ENCODE measurements around the gene WDFY1. TPM values are rescaled to one million over a fixed set of nuclear protein-coding genes. Genes with fewer than 3 reads are reported as not detected.

WDFY1 gene
- total and polyA plus RNA-seq, 9 of the 15 experiments (the other 6 are each of a cell fraction or from before 2014, with no cell fraction given): 5.4 to 27.6 (median 17.5) TPM

DNA sequence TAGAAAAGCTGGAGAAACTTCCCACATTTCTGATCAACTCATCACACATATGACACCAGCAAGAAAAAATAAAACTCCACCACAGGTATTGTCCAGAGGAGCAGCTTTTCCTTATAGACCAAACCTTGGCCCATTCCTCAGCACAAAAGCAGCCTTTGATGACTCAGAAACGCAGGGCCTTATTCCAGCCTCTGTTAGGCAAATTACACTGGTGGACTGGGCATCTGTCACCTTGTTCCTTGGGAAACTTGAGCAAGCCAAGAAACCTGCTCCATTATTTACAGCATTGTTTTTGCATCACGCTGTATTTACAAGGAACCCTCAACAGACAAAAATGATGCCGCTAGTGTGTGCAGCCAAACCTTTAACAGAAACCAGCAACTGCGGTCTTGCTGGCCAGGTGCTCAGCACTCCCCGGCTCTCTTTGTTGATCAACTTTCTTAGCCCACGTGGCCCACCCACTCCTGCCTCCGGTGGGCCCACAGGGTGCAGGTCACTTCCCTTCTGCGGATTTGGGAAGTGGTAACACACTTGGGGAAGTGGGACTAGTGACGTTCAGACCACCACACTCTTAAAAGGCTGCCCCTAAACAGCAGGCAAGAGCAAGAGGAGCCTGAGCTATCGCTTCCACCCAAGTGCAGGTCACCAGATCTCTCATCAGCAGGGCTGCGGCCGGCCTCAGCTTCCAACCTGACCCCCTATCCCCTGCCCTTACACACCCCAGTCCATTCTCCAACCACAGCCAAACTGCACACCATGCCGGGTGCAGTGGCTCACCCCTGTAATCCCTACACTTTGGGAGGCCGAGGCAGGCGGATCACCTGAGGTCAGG is 109.2 kb downstream of the WDFY1 start:
- ATAC-seq (no peak), FAIRE-seq (no peak), DNase-seq (ENCODE audit: extremely low read depth in 1 of 4, low spot score in 3 of 4) (no peak)
- in situ Hi-C loops (cut with MboI): no loop called here
- ChIA-PET CTCF (ENCODE audit: low intra/inter-chr PET ratio) (no interaction called here), POLR2A (no interaction called here)
- no peaks in the 10 kb centered on the region for H3K36me3 ChIP-seq (ENCODE audit: control insufficient read depth, insufficient read depth, low read length)
- H3K9me3 ChIP-seq (replicated peaks; ENCODE audit: control insufficient read depth, insufficient read depth, low read depth, low read length): no peaks in the 10 kb centered on the region
- WGBS (ENCODE audit: insufficient coverage, low coverage, missing lambda C conversion rate): 41% methylated on average over 11 of the region's 15 CpGs
- no peaks in the 10 kb centered on the region for H3K9me1 ChIP-seq (ENCODE audit: control insufficient read depth, insufficient read depth, low read length)
- peaks cover 0 to 16% of the 10 kb centered on the region in 2 experiments; a peak in 2 of 5 replicates for H3K4me1 ChIP-seq (replicated peaks in 1 of 2; ENCODE audit: control insufficient read depth in 2 of 2, insufficient read depth in 2 of 2, low read length in 2 of 2)
- peaks cover 0 to 10% of the 10 kb centered on the region in 2 experiments; a peak in 1 of 5 replicates for H3K27me3 ChIP-seq (ENCODE audit: control insufficient read depth in 2 of 2, insufficient read depth in 2 of 2, low read length in 2 of 2)
- BruUV-seq (replicated peaks): no TSS peak
- H3K27ac ChIP-seq (ENCODE audit: extremely low read depth, low read depth, low read length): no peak overlapping the region
- H3K79me2 ChIP-seq (ENCODE audit: control insufficient read depth, insufficient read depth, low read length): no peaks in the 10 kb centered on the region
- H3K4me2 ChIP-seq (ENCODE audit: insufficient read depth, low read length): no peak overlapping the region
- intact Hi-C loops (cut with micrococcal nuclease): no loop called here
- H4K20me1 ChIP-seq (replicated peaks; ENCODE audit: control insufficient read depth, insufficient read depth, low read length): no peaks in the 10 kb centered on the region
- H2AFZ ChIP-seq (ENCODE audit: low read depth, low read length): no peak overlapping the region
- no peak overlapping the region for H3K4me3 ChIP-seq
- no peak overlapping the region for H3K9ac ChIP-seq (ENCODE audit: insufficient read depth in 1 of 2, low read depth in 2 of 2, low read length in 2 of 2)
- TF ChIP-seq SIN3A (IDR thresholded peaks at IDR 0.05; ENCODE audit: borderline replicate concordance in 2 of 2, control insufficient read depth in 1 of 2, low read depth in 2 of 2, low read length in 2 of 2): no peak
- no peak for TF ChIP-seq HMG20A (CRISPR knock-in tag; conservative IDR thresholded peaks at IDR 0.05)
- TF ChIP-seq ARID1B (IDR thresholded peaks at IDR 0.05): no peak
- TF ChIP-seq TAF1 (IDR thresholded peaks at IDR 0.05; ENCODE audit: control insufficient read depth, extremely low read depth, insufficient read depth, low read length, severe bottlenecking): no peak
- TF ChIP-seq HMGXB4 (CRISPR knock-in tag; IDR thresholded peaks at IDR 0.05): no peak
- TF ChIP-seq, protein P1, sequence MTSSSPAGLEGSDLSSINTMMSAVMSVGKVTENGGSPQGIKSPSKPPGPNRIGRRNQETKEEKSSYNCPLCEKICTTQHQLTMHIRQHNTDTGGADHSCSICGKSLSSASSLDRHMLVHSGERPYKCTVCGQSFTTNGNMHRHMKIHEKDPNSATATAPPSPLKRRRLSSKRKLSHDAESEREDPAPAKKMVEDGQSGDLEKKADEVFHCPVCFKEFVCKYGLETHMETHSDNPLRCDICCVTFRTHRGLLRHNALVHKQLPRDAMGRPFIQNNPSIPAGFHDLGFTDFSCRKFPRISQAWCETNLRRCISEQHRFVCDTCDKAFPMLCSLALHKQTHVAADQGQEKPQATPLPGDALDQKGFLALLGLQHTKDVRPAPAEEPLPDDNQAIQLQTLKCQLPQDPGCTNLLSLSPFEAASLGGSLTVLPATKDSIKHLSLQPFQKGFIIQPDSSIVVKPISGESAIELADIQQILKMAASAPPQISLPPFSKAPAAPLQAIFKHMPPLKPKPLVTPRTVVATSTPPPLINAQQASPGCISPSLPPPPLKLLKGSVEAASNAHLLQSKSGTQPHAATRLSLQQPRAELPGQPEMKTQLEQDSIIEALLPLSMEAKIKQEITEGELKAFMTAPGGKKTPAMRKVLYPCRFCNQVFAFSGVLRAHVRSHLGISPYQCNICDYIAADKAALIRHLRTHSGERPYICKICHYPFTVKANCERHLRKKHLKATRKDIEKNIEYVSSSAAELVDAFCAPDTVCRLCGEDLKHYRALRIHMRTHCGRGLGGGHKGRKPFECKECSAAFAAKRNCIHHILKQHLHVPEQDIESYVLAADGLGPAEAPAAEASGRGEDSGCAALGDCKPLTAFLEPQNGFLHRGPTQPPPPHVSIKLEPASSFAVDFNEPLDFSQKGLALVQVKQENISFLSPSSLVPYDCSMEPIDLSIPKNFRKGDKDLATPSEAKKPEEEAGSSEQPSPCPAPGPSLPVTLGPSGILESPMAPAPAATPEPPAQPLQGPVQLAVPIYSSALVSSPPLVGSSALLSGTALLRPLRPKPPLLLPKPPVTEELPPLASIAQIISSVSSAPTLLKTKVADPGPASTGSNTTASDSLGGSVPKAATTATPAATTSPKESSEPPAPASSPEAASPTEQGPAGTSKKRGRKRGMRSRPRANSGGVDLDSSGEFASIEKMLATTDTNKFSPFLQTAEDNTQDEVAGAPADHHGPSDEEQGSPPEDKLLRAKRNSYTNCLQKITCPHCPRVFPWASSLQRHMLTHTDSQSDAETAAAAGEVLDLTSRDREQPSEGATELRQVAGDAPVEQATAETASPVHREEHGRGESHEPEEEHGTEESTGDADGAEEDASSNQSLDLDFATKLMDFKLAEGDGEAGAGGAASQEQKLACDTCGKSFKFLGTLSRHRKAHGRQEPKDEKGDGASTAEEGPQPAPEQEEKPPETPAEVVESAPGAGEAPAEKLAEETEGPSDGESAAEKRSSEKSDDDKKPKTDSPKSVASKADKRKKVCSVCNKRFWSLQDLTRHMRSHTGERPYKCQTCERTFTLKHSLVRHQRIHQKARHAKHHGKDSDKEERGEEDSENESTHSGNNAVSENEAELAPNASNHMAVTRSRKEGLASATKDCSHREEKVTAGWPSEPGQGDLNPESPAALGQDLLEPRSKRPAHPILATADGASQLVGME (CRISPR knock-in tag; IDR thresholded peaks at IDR 0.05): no peak
- no peak for TF ChIP-seq PCBP1 (IDR thresholded peaks at IDR 0.05; ENCODE audit: low read depth, low read length, poor library complexity, severe bottlenecking)
- TF ChIP-seq ZNF146 (CRISPR knock-in tag; IDR thresholded peaks at IDR 0.05; ENCODE audit: unreplicated experiment): no peak

Data from K562 (cell line).